NCI-H524 treated with DMSO at 0.1 percent for 48 hours (cell line): Measurements from ENCODE around the gene PANK1.
"Not testable (repeated sequence)": the region's sequence is repeated elsewhere in the genome, so short reads cannot be mapped to it uniquely, and the experiment has no call there.

Experiments used
- DNase-seq: peaks from one replicate; lab custom pipeline; 2025; lab: John Stamatoyannopoulos, UW

The PANK1 gene

DNA sequence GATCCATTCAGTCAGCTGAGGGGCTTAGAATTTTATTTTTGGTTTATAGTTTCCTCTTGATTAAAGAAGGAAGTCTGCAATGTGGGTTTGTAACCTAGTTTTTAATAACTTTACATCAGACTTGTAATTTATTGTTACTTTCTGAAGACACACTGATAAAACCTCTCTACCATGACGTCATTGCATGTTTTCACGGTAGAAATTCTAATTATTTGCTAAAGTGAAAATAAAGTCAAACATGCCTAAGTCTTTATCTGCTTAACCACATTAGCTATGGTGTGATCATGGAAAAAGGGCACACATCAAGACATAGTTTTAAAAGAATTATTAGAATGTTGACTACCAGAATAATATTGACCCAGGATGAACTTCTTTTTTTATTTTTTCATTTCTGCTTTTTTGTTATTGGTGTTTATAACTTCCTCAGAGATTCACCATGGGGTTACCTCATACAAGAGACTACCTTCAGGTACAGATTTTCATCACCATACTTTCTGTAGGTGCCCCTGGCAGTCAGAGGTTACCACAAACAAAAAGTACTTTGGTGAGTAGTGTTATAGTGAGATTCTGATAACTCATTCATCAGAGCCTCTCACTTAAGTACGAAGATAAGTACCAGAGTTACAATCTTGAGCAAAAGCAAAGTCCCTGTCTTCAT lies 7.0 kb upstream of the PANK1 start:
- no peak for DNase-seq

DNA sequence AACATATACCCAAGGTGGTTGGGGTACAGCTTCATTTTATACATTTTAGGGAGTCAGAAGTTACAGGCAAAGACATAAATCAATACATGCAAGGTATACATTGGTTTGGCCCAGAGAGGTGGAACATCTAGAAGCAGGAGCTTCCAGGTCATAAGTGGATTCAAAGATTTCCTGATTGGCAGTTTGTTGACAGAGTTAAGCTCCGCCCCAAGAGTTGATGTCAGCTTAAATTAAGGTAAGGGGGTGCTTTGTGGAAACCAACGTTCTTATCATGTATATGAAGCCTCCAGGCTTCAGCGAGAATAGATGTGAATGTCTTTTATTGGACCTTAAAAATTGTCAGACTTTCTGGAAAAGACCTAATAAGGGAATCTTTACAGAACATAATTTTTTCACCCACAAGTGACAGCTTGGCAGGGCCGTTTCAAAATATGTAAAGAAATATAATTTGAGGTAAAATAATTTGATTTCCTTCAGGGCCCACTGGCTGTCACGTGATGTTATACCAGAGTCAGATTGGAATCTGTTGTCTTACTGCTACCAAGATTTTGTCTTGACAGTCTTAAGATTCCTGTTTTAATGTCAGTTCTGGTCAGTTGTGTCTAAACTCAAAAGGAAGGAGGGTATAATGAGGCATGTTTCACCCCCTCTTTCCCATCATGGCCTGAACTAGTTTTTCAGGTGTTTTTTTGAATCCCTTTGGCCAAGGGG lies 6.3 kb upstream of the PANK1 start:
- DNase-seq = no peak

GRCh38 chr10:89649051-89649450 lies 4.0 kb upstream of the PANK1 start:
- DNase-seq = no peak

DNA sequence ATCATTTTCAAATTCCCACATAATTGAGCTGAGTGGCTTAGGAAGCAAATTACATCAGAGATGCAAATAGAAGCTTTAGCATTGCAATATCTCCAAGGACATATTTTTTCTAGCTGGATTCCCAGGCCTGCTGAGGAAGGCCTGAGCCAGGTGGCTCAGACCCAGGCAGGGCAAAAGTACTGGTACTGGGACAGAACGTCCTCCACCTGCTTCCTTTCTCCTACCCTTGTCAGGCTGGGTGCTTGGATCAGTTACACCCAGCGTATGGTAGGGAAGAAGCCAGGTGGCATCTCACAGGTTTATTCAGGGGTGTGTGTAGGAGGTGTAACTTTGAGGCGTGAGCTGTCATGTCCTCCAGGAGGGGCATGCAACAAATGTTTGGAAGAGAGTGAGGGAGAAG lies 3.0 kb upstream of the PANK1 start:
- DNase-seq = no peak

DNA sequence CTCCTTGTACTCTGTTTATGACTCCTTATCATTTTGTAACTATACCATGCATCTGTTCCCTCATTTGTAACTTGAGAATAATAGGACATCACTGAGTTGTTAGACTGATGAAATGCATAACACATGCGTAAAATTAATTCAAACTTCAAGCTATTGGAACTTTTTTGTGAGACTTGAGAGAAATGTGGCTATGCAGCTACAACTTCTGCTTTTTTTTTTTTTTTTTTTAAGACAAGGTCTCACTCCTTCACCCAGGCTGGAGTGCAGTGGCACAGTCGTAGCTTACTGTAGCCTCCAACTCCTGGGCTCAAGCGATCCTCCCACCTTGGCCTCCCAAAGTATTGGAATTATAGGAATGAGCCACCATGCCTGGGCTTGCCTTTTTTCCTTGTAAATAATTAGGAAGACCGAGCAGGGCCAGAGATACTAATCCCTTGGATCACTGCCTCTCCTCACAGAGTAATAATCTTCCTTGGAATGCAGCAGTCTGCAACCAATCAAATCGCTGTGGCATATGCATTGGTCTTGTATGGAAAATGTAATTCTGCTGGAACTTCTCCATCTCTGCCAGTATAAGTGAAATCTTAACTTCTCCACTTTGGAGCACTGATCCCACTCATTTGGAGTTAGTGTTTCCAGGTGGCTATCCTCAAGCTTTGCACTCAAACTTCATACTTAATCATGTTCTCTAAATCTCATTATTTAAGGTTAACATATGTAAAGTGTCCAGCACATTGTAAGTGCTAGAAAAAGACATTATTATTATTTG lies 2.0 kb upstream of the PANK1 start:
- DNase-seq = peak; percentile 13

- DNase-seq = no peak
These were observed 715 bp upstream of the PANK1 start for GRCh38 chr10:89645742-89646172.

GRCh38 chr10:89644691-89644966 lies 413 bp downstream of the PANK1 start:
- no peak for DNase-seq

DNA sequence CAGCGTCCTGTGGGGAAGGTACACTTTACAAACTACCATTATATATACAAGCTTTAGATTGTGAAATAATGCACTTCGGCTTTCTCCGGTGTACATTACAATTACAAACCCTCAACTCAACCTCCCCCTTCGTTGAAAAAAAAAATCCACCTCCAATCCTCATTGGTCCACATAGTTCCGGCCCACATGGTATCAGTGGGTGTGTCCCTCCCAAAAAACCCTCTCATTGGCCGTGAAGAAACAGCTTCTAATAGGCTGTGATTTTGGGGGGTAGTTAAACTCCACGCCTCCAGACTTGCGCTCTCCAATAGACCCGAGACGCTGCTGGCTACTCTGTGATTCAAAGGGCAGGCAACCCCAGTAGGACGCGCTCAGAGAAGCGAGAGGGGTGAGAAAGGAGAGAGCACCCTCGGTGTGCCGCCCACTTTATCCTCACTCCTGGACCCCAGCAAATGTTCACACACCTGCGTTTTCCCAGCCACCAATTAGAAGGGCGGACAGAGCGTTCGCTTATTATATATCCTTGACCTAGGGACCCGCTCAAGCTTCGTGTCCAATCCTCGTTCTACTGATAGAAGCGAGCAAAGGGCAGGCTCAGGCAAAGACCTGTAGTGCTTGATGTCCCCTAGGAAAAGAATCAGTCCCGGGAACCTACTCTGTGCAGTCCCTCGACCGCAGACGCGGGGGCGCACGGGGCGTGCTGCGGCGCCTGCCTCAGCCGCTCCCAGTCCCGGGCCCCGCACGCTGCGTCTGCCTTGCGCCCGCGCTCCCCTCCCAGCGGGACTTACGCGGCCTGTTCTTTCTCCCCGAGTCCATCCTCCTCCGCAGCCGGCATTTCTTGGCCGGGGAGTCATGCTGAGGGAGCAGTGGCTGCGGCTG lies 991 bp downstream of the PANK1 start:
- DNase-seq = peak; percentile 50

GRCh38 chr10:89643431-89643811 lies 1.6 kb downstream of the PANK1 start:
- DNase-seq = no peak

DNA sequence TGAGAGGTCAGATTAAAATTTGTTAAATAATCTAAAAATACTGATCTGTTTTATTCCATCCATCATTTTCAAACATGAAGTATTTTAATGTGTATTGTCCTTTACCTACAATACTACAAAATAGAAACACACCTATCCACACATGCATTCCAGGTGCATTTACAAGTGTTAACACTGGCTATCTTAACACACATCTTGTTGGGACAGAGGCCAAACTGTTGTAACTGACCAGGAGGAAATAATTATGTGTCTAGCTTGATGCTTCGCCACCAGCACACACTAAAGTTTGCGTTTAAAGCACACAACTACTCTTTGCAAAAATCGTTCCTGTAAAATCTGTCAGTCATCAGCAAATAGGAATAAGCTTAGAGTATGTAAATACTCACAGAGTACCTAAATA lies 2.8 kb downstream of the PANK1 start:
- DNase-seq = no peak

- DNase-seq = no peak
These were observed 4.8 kb downstream of the PANK1 start for GRCh38 chr10:89640241-89640640.

DNA sequence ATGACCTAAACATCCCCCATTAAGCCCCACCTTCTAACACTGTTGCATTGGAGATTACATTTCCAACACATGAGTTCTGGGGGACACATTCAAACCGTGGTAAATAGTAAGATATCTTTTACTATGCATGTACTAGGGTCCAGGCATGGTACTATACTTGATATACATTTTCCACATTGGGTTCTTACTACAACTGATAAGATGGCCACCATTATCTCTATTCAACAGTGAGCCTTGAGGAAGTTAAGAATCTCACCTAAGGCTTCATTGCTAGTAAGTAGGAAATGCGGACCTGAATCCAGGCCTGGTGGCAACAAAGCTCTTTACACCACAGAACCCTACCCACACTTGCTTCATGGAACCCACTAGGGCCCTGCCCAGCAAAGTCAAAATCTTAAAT lies 5.7 kb downstream of the PANK1 start:
- DNase-seq = no peak

GRCh38 chr10:89637113-89637512 lies 7.9 kb downstream of the PANK1 start:
- no peak for DNase-seq

GRCh38 chr10:89634637-89635036 lies 10.4 kb downstream of the PANK1 start:
- no peak for DNase-seq

GRCh38 chr10:89633484-89633883 lies 11.6 kb downstream of the PANK1 start:
- DNase-seq = no peak

DNA sequence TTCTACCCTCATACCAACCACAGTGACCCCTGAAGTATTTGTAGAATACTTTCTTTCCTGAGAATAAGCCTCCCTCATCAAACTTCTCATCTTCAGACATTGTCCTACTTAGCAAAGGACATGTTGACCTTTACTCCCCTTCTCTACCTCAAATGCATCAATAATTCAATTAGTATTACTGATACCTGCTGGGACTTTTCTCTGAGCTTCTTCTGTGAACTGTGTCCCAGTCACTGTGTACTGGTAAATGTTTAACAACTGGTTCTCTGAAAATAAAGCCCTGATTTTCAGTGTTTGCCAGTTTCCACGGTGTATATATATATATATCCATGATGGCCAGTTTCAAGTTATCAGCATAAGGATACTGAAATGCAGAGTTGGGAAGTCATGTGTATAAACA lies 12.2 kb downstream of the PANK1 start:
- DNase-seq = no peak

GRCh38 chr10:89627830-89628229 lies 17.2 kb downstream of the PANK1 start:
- no peak for DNase-seq

- DNase-seq = no peak
These were observed 19.8 kb downstream of the PANK1 start for GRCh38 chr10:89625041-89625765.

GRCh38 chr10:89624020-89624419 lies 21.0 kb downstream of the PANK1 start:
- DNase-seq = no peak

GRCh38 chr10:89622151-89622550 lies 22.9 kb downstream of the PANK1 start:
- DNase-seq = no peak

DNA sequence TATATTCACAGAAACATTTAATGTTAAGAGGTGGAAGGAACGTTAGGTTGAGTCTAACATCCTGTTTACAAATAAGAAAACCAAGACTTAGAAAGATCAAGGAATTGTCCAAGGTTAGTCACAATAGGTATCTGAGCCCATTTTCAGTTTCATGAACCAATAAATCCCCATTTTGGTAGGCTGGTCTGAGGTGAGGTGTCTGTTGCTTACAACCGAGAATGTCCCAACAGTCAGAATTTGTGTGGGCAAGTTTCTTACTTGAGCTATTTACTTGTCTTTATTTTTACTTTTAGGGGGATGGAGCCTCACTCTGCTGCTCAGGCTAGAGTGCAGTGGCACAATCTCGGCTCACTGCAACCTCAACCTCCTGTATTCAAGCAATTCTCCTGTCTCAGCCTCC lies 23.6 kb downstream of the PANK1 start:
- no peak for DNase-seq

DNA sequence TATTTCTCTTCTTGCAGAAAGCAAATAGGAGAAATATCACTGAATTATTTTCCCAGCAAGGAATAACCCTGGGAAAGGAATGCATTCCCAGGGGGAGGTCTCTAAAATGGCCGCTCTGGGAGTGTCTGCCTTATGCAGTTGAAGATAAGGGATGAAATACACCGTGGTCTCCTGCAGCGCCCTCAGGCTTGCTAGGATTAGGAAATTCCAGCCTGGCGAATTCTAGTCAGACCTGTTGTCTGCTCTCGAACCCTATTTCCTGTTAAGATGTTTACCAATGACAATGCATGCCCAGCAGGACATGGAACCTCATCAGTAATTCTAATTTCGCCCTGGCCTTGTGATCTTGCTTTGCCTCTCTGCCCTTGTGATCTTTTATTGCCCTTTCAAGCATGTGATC lies 24.7 kb downstream of the PANK1 start:
- not testable (repeated sequence) for DNase-seq
